ENCODE measurements around the gene LCP2. TPM values are rescaled to one million over a fixed set of nuclear protein-coding genes. Genes with fewer than 3 reads are reported as not detected.

The LCP2 gene
- total and polyA plus RNA-seq, 2 donors (not counting 1 experiment from before 2014, with no cell fraction given): not detected

- H3K36me3 ChIP-seq (ENCODE audit: control insufficient read depth, insufficient read depth, low read length): no peaks in the 10 kb centered on the region
- no peaks in the 10 kb centered on the region for H4K20me1 ChIP-seq (ENCODE audit: control insufficient read depth, extremely low read depth, insufficient read depth, low read length)
- no peaks in the 10 kb centered on the region for H3K4me1 ChIP-seq (ENCODE audit: control insufficient read depth, extremely low read depth, insufficient read depth, low read length)
- no peak for DNase-seq (ENCODE audit: low read depth in 2 of 2)
- no peak overlapping the region for H3K9ac ChIP-seq (ENCODE audit: insufficient read depth, low read length)
- no peaks in the 10 kb centered on the region for H3K9me3 ChIP-seq (ENCODE audit: control insufficient read depth, insufficient read depth, low read depth, low read length)
- H3K4me2 ChIP-seq (ENCODE audit: extremely low read depth, insufficient read depth, low read length): no peak overlapping the region
- no peak overlapping the region for H3K27ac ChIP-seq (ENCODE audit: insufficient read depth, low read length)
- no peak overlapping the region for H3K4me3 ChIP-seq (replicated peaks in 1 of 4; ENCODE audit: control extremely low read depth in 1 of 4, insufficient read depth in 1 of 4, low read depth in 3 of 4, low read length in 4 of 4)
- H3K27me3 ChIP-seq (ENCODE audit: control insufficient read depth, insufficient read depth, low read length): no peaks in the 10 kb centered on the region
- no peak for TF ChIP-seq CTCF (conservative IDR thresholded peaks at IDR 0.05 in 1 of 2, IDR thresholded peaks at IDR 0.05 in 1 of 2; ENCODE audit: low read depth in 1 of 2, low read length in 2 of 2)
- TF ChIP-seq EZH2 (IDR thresholded peaks at IDR 0.05; ENCODE audit: low read length, missing control alignments): no peak
- H3K79me2 ChIP-seq (ENCODE audit: control insufficient read depth, insufficient read depth, low read length): no peaks in the 10 kb centered on the region
- no peak overlapping the region for H2AFZ ChIP-seq (ENCODE audit: low read length)
Observed at GRCh38 chr5:170288551-170288950, 9.0 kb downstream of the LCP2 start.

GRCh38 chr5:170288151-170288550 is 9.4 kb downstream of the LCP2 start:
- Histone ChIP-seq H3K4me2 (ENCODE audit: extremely low read depth, insufficient read depth, low read length) (no peak overlapping the region), H3K9ac (ENCODE audit: insufficient read depth, low read length) (no peak overlapping the region), H3K4me3 (replicated peaks in 1 of 4; ENCODE audit: control extremely low read depth in 1 of 4, insufficient read depth in 1 of 4, low read depth in 3 of 4, low read length in 4 of 4) (no peak overlapping the region), H3K27me3 (ENCODE audit: control insufficient read depth, insufficient read depth, low read length) (no peaks in the 10 kb centered on the region), H3K79me2 (ENCODE audit: control insufficient read depth, insufficient read depth, low read length) (no peaks in the 10 kb centered on the region), H3K27ac (ENCODE audit: insufficient read depth, low read length) (no peak overlapping the region), H3K4me1 (ENCODE audit: control insufficient read depth, extremely low read depth, insufficient read depth, low read length) (no peaks in the 10 kb centered on the region), H4K20me1 (ENCODE audit: control insufficient read depth, extremely low read depth, insufficient read depth, low read length) (no peaks in the 10 kb centered on the region), H2AFZ (ENCODE audit: low read length) (no peak overlapping the region), H3K36me3 (ENCODE audit: control insufficient read depth, insufficient read depth, low read length) (no peaks in the 10 kb centered on the region), H3K9me3 (ENCODE audit: control insufficient read depth, insufficient read depth, low read depth, low read length) (no peaks in the 10 kb centered on the region)
- DNase-seq (ENCODE audit: low read depth in 2 of 2): no peak
- TF ChIP-seq CTCF (conservative IDR thresholded peaks at IDR 0.05 in 1 of 2, IDR thresholded peaks at IDR 0.05 in 1 of 2; ENCODE audit: low read depth in 1 of 2, low read length in 2 of 2) (no peak), EZH2 (IDR thresholded peaks at IDR 0.05; ENCODE audit: low read length, missing control alignments) (no peak)

- no peaks in the 10 kb centered on the region for H4K20me1 ChIP-seq (ENCODE audit: control insufficient read depth, extremely low read depth, insufficient read depth, low read length)
- H3K27ac ChIP-seq (ENCODE audit: insufficient read depth, low read length): no peak overlapping the region
- H3K79me2 ChIP-seq (ENCODE audit: control insufficient read depth, insufficient read depth, low read length): no peaks in the 10 kb centered on the region
- H3K9me3 ChIP-seq (ENCODE audit: control insufficient read depth, insufficient read depth, low read depth, low read length): no peaks in the 10 kb centered on the region
- no peak overlapping the region for H3K4me3 ChIP-seq (replicated peaks in 1 of 4; ENCODE audit: control extremely low read depth in 1 of 4, insufficient read depth in 1 of 4, low read depth in 3 of 4, low read length in 4 of 4)
- H3K4me1 ChIP-seq (ENCODE audit: control insufficient read depth, extremely low read depth, insufficient read depth, low read length): no peaks in the 10 kb centered on the region
- H3K4me2 ChIP-seq (ENCODE audit: extremely low read depth, insufficient read depth, low read length): no peak overlapping the region
- TF ChIP-seq CTCF (conservative IDR thresholded peaks at IDR 0.05 in 1 of 2, IDR thresholded peaks at IDR 0.05 in 1 of 2; ENCODE audit: low read depth in 1 of 2, low read length in 2 of 2): no peak
- TF ChIP-seq EZH2 (IDR thresholded peaks at IDR 0.05; ENCODE audit: low read length, missing control alignments): no peak
- peak in 1 of 2 donors; percentile 42 for DNase-seq (ENCODE audit: low read depth in 2 of 2)
- H3K9ac ChIP-seq (ENCODE audit: insufficient read depth, low read length): no peak overlapping the region
- H3K36me3 ChIP-seq (ENCODE audit: control insufficient read depth, insufficient read depth, low read length): no peaks in the 10 kb centered on the region
- H3K27me3 ChIP-seq (ENCODE audit: control insufficient read depth, insufficient read depth, low read length): no peaks in the 10 kb centered on the region
- no peak overlapping the region for H2AFZ ChIP-seq (ENCODE audit: low read length)
Observed at GRCh38 chr5:170287532-170287931, 10.0 kb downstream of the LCP2 start.

All from fibroblast of lung (primary cell).